Left lung (tissue), 10 donors: Measurements from ENCODE around the gene RPLP1. TPM values are rescaled to one million over a fixed set of nuclear protein-coding genes. Genes with fewer than 3 reads are reported as not detected.

Experiments
- ATAC-seq: fragments of 200-7000 bp; cut with Tn5 transposase; one replicate; pipeline ENCODE4 v1.9.1; 2020; ENCODE audit warnings: moderate library complexity
- DNase-seq, 4 donors: peaks; one replicate each; pipeline ENCODE4 v3.0.0-alpha.2; 2013 to 2020
- H3K27ac ChIP-seq, 2 donors: fragments of 200-600 bp; sonication (generic) in 1 of 2; one replicate each; pipeline versions ENCODE4 v1.5.0 to v1.8.0; 2020 to 2021
- H3K27me3 ChIP-seq, 2 donors: fragments of 200-600 bp; sonication (generic) in 1 of 2; one replicate each; pipeline versions ENCODE4 v1.5.0 to v1.8.0; 2020 to 2021
- H3K36me3 ChIP-seq, 2 donors: fragments of 200-600 bp; sonication (generic) in 1 of 2; one replicate each; pipeline versions ENCODE4 v1.5.0 to v1.8.0; 2020 to 2021
- H3K4me1 ChIP-seq, 2 donors: fragments of 200-600 bp; one replicate each; pipeline ENCODE4 v1.8.0; 2021
- H3K4me3 ChIP-seq, 2 donors: fragments of 200-600 bp; sonication (generic) in 1 of 2; one replicate each; pipeline versions ENCODE4 v1.5.0 to v1.8.0; 2020 to 2021; ENCODE audit warnings: mild to moderate bottlenecking in 1 of 2
- H3K9me3 ChIP-seq, 2 donors: fragments of 200-600 bp; sonication (generic) in 1 of 2; one replicate each; pipeline versions ENCODE4 v1.5.0 to v1.8.0; 2020 to 2021
- CTCF ChIP-seq, 2 donors: fragments of 200-600 bp; sonication (generic) in 1 of 2; IDR thresholded peaks; one replicate each; pipeline versions ENCODE4 v1.5.0 to v1.8.0; 2021; ENCODE audit warnings: antibody characterized with exemption in 2 of 2
- intact Hi-C, 2 donors: fragments of 100-400 bp; cut with DNase I; formaldehyde crosslinking; loops; one replicate each; pipeline versions ENCODE4 v1.11.2 to v1.14.2; 2022
- polyA plus RNA-seq, 6 donors: library from polyadenylated mRNA; unstranded; fragments of 120-200 nt; gene quantifications; one replicate each; pipeline ENCODE4 v1.2.1, GENCODE V29; 2013; ENCODE audit not compliant: insufficient read length in 6 of 6
- total RNA-seq, 2 donors: library from RNA; stranded (reverse); fragmentation: NEBNext Ultra II Directional; extraction: Animal tissue kit (Norgen Biotek cat#: 25700); gene quantifications; one replicate each; pipeline ENCODE4 v1.2.1, GENCODE V29; 2021
- donor health status: DM: no; HTN: yes; CAD: no.
- donor health status: DM: no; HTN: no; CAD: no.

Gene RPLP1
- total and polyA plus RNA-seq, 8 donors, result 1,369 to 2,220 (median 1,740) TPM

GRCh38 chr15:69459066-69459465 is 6.4 kb downstream of the RPLP1 start:
- intact Hi-C loops, result no loop called here
- no peak for DNase-seq
- no peak overlapping the region for H3K27ac ChIP-seq
- no peaks in the 10 kb centered on the region for H3K9me3 ChIP-seq
- H3K4me3 ChIP-seq, result no peak overlapping the region
- ATAC-seq, result peak; percentile 6
- H3K36me3 ChIP-seq, result peaks cover 0 to 35% of the 10 kb centered on the region in 2 donors
- peaks cover 23 to 33% of the 10 kb centered on the region in 2 donors for H3K4me1 ChIP-seq
- no peaks in the 10 kb centered on the region for H3K27me3 ChIP-seq
- TF ChIP-seq CTCF (IDR thresholded peaks at IDR 0.05), result no peak

DNA sequence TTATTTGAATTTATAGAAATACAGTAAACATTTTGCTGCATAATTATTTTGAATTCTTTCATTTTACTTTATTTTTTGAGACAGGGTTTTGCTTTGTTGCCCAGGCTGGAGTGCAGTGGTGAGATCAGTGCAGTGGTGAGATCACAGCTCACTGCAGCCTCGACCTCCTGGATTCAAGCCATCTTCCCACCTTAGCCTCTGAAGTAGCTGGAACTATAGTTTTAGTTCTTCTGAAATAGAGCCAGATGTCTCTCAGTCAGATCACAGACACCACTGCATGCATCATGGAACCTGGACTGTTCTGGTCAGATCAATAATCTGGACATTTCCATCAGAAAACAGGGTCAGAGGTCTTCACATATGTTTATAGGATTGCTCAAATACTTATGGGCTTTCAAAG is 7.9 kb downstream of the RPLP1 start:
- no peak for TF ChIP-seq CTCF (IDR thresholded peaks at IDR 0.05)
- H3K27ac ChIP-seq, result no peak overlapping the region
- H3K9me3 ChIP-seq, result no peaks in the 10 kb centered on the region
- H3K4me3 ChIP-seq, result no peak overlapping the region
- DNase-seq (no peak), ATAC-seq (no peak)
- no peaks in the 10 kb centered on the region for H3K27me3 ChIP-seq
- intact Hi-C loops, result no loop called here
- peaks cover 10 to 20% of the 10 kb centered on the region in 2 donors for H3K4me1 ChIP-seq
- peaks cover 0 to 21% of the 10 kb centered on the region in 2 donors for H3K36me3 ChIP-seq

DNA sequence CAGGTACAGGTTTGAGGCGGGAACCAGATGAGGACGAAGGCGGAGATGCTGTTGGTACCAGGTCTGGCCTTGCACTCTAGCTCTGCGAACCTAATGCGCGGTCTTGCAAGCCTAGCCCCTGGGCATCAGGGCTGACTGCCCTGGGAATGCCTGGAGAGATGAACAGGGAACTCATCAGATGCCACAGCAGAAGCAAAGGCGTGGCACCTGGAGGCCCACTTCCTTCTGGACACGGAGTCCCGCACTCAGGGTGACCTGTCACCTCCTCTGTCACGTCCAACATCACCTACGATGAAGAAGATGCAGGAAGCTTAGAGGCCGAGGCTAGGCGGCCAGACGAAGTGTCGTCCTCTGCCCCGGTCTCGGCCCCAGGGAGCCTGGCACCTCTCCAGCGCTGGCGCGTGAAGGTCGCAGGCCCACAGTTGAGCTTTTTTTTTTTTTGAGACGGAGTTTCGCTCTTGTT is 9.4 kb downstream of the RPLP1 start:
- no peak for TF ChIP-seq CTCF (IDR thresholded peaks at IDR 0.05)
- peaks cover 10 to 21% of the 10 kb centered on the region in 2 donors for H3K4me1 ChIP-seq
- ATAC-seq, result peak; percentile 6
- DNase-seq, result peak in 3 of 4 donors; percentile 46 to 83 (median 56)
- H3K4me3 ChIP-seq, result peak overlapping the region; percentile 52 to 57
- H3K36me3 ChIP-seq, result peaks cover 0 to 5% of the 10 kb centered on the region in 2 donors
- no peaks in the 10 kb centered on the region for H3K9me3 ChIP-seq
- intact Hi-C loops, result no loop called here
- H3K27ac ChIP-seq, result peak overlapping the region; percentile 79 to 86
- no peaks in the 10 kb centered on the region for H3K27me3 ChIP-seq

DNA sequence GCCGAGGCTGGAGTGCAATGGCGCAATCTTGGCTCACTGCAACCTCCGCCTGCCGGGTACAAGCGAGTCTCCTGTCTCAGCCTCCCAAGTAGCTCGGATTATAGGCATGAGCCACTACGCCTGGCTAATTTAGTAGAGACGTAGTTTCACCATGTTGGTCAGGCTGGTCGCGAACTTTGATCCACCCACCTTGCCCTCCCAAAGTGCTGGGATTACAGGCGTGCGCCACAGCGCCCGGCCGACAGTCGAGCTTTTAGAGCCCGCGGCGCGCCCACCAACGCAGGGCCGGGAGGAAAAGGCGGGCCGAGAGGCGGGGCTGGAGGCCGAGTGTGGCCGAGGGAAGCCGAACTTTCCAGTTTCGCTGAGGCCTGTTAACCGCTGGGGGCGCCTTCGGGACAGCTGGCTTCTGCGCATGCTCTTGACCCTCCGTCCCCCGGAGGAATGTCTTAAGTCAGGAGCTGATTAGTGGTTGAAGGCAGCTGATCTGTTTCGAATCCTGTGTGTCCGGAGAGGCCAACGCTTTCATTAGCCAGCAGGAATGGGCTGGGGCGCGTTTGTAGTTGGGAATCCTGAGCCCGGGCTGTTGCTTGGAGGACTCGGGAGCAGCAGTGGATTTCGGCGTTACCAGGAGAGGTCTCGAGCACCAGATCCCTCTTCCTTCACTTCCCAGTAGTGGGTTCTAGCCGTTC is 10.0 kb downstream of the RPLP1 start:
- intact Hi-C loops, result no loop called here
- peak; percentile 79 to 93 for TF ChIP-seq CTCF (IDR thresholded peaks at IDR 0.05)
- no peaks in the 10 kb centered on the region for H3K27me3 ChIP-seq
- peak overlapping the region; percentile 86 to 96 for H3K27ac ChIP-seq
- ATAC-seq, result peak; percentile 92
- H3K4me1 ChIP-seq, result peaks cover 15 to 26% of the 10 kb centered on the region in 2 donors
- no peaks in the 10 kb centered on the region for H3K9me3 ChIP-seq
- no peaks in the 10 kb centered on the region for H3K36me3 ChIP-seq
- peak; percentile 96 to 99 (median 98) for DNase-seq
- H3K4me3 ChIP-seq, result peak overlapping the region; percentile 52 to 57

DNA sequence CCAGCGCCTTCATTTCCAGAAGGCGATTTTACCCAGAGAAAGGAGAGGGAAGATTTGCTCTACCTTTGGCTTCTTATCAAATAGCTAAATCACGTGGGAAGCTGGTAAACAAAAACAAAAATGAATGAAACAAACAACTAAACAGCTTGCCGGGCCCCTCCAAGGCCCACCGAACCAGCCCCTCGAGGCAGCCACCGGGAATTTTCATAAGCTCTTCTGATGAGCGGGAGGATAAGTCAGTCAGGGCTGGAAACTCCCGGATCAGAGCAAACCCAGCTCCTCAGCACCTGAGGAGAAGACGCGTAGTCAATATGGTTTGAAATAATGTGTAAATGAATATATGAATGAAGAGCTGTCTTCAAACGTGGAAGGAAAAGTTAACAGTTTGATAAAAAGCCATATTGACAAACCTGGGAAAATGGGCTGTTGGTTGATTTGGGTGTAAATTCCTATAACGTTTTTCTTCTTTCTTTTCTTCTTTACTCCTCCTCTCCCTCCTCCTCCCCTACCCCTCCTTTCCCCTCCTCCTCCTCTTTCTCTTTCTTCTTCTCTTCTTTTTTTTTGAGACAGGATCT is 10.7 kb downstream of the RPLP1 start:
- no peak for ATAC-seq
- Histone ChIP-seq H3K9me3 (no peaks in the 10 kb centered on the region), H3K4me3 (peak overlapping the region; percentile 52 to 57), H3K36me3 (no peaks in the 10 kb centered on the region), H3K4me1 (peaks cover 21 to 26% of the 10 kb centered on the region in 2 donors), H3K27me3 (no peaks in the 10 kb centered on the region), H3K27ac (peak overlapping the region; percentile 86 to 96)
- DNase-seq, result no peak
- no peak for TF ChIP-seq CTCF (IDR thresholded peaks at IDR 0.05)
- intact Hi-C loops, result no loop called here
